Brain microvascular endothelial cell (primary cell): Measurements from ENCODE around the gene CAMK4.

ENCODE experiments used
- DNase-seq: peaks from one replicate; pipeline ENCODE4 v3.0.0-alpha.2; 2020
- H3K27ac ChIP-seq: fragments of 250-450 bp; sonication (Bioruptor Pico); 2 replicates; pipeline ENCODE4 v1.5.1; 2020; ENCODE audit warnings: mild to moderate bottlenecking, moderate library complexity
- H3K27me3 ChIP-seq: fragments of 250-450 bp; sonication (Bioruptor Pico); replicated peaks from 2 replicates; pipeline ENCODE4 v1.5.1; 2020; ENCODE audit warnings: mild to moderate bottlenecking
- H3K36me3 ChIP-seq: fragments of 250-450 bp; sonication (Bioruptor Pico); replicated peaks from 2 replicates; pipeline ENCODE4 v1.5.1; 2020; ENCODE audit warnings: mild to moderate bottlenecking
- H3K4me3 ChIP-seq: 2 replicates; pipeline ENCODE4 v1.5.1; 2011; ENCODE audit warnings: low read depth, mild to moderate bottlenecking, control low read depth, low read length, moderate library complexity
- CTCF ChIP-seq: IDR thresholded peaks from 2 replicates; pipeline ENCODE4 v1.5.1; 2011; ENCODE audit warnings: low read depth, mild to moderate bottlenecking, moderate library complexity, low read length, control low read depth, inconsistent platforms; ENCODE audit errors: missing control alignments
- in situ Hi-C: cut with HindIII; loops from 2 replicates; pipeline ENCODE4 v1.10.0; 2017; ENCODE audit warnings: low sequenced_read_pairs, low pct_ligation_motif_present

The CAMK4 gene

GRCh38 chr5:111245654-111246053 lies 21.5 kb downstream of the CAMK4 start:
- H3K4me3 ChIP-seq = no peak overlapping the region
- H3K27ac ChIP-seq = no peak overlapping the region
- no peak for TF ChIP-seq CTCF
- DNase-seq = no peak
- no peaks in the 10 kb centered on the region for H3K36me3 ChIP-seq
- in situ Hi-C loops = no loop called here
- no peaks in the 10 kb centered on the region for H3K27me3 ChIP-seq

- TF ChIP-seq CTCF = no peak
- H3K27ac ChIP-seq = no peak overlapping the region
- no peak for DNase-seq
- no peak overlapping the region for H3K4me3 ChIP-seq
- H3K36me3 ChIP-seq = no peaks in the 10 kb centered on the region
- no peaks in the 10 kb centered on the region for H3K27me3 ChIP-seq
- in situ Hi-C loops = no loop called here
Measured at GRCh38 chr5:111246459-111246858, 22.3 kb downstream of the CAMK4 start.

- Histone ChIP-seq H3K36me3 (no peaks in the 10 kb centered on the region), H3K4me3 (no peak overlapping the region), H3K27ac (no peak overlapping the region), H3K27me3 (no peaks in the 10 kb centered on the region)
- no peak for TF ChIP-seq CTCF
- in situ Hi-C loops = no loop called here
- DNase-seq = no peak
Measured at GRCh38 chr5:111248571-111248970, 24.4 kb downstream of the CAMK4 start.

GRCh38 chr5:111251921-111252320 lies 27.7 kb downstream of the CAMK4 start:
- TF ChIP-seq CTCF = no peak
- in situ Hi-C loops = no loop called here
- Histone ChIP-seq H3K27ac (no peak overlapping the region), H3K27me3 (no peaks in the 10 kb centered on the region), H3K4me3 (no peak overlapping the region), H3K36me3 (no peaks in the 10 kb centered on the region)
- DNase-seq = no peak

GRCh38 chr5:111252799-111253545 lies 28.8 kb downstream of the CAMK4 start:
- in situ Hi-C loops = no loop called here
- no peak overlapping the region for H3K4me3 ChIP-seq
- no peak overlapping the region for H3K27ac ChIP-seq
- H3K36me3 ChIP-seq = no peaks in the 10 kb centered on the region
- TF ChIP-seq CTCF = no peak
- H3K27me3 ChIP-seq = no peaks in the 10 kb centered on the region
- no peak for DNase-seq

GRCh38 chr5:111254613-111255012 lies 30.4 kb downstream of the CAMK4 start:
- no peak for TF ChIP-seq CTCF
- no peak overlapping the region for H3K4me3 ChIP-seq
- H3K27ac ChIP-seq = no peak overlapping the region
- DNase-seq = peak; percentile 9
- H3K36me3 ChIP-seq = no peaks in the 10 kb centered on the region
- in situ Hi-C loops = no loop called here
- no peaks in the 10 kb centered on the region for H3K27me3 ChIP-seq
